Right atrium auricular region (tissue), 2 donors: Measurements from ENCODE around the gene TEX51. TPM values are rescaled to one million over a fixed set of nuclear protein-coding genes. Genes with fewer than 3 reads are reported as not detected.

ENCODE experiments used
- DNase-seq: peaks from one replicate; pipeline ENCODE4 v3.0.0-alpha.2; 2019; ENCODE audit warnings: low spot score
- H3K27ac ChIP-seq, 2 donors: fragments of 200-600 bp; sonication (generic); 1 replicate in 1 of 2; 2 replicates in 1 of 2; pipeline ENCODE4 v1.5.1; 2016 to 2019
- H3K27me3 ChIP-seq, 2 donors: fragments of 200-600 bp; sonication (generic); one replicate each; pipeline versions ENCODE4 v1.5.1 to v1.6.0; 2017 to 2019
- H3K36me3 ChIP-seq: fragments of 200-600 bp; sonication (generic); one replicate; pipeline ENCODE4 v1.5.1; 2016
- H3K4me1 ChIP-seq, 2 donors: fragments of 200-600 bp; sonication (generic); one replicate each; pipeline versions ENCODE4 v1.5.1 to v1.6.0; 2017 to 2019
- H3K4me3 ChIP-seq, 2 donors: fragments of 200-600 bp; sonication (generic); 1 replicate in 1 of 2; 2 replicates in 1 of 2; pipeline ENCODE4 v1.5.1; 2017 to 2019; ENCODE audit warnings: mild to moderate bottlenecking in 1 of 2, moderate library complexity in 1 of 2
- H3K9me3 ChIP-seq, 2 donors: fragments of 200-600 bp; sonication (generic); one replicate each; pipeline ENCODE4 v1.5.1; 2019
- CTCF ChIP-seq, 2 donors: fragments of 200-600 bp; sonication (generic); IDR thresholded peaks; one replicate each; pipeline ENCODE4 v1.5.1; 2019; ENCODE audit warnings: antibody characterized with exemption in 2 of 2
- total RNA-seq, 2 donors: library from RNA; depleted of rRNA; stranded (reverse); fragments of >200 nt; gene quantifications; one replicate each; pipeline ENCODE4 v1.1.0, GENCODE V29; 2016

The TEX51 gene
- total RNA-seq, 2 donors from 2014 or later = not detected

- Histone ChIP-seq H3K27ac (no peak overlapping the region), H3K9me3 (no peaks in the 10 kb centered on the region), H3K4me3 (no peak overlapping the region), H3K27me3 (no peaks in the 10 kb centered on the region), H3K36me3 (no peaks in the 10 kb centered on the region), H3K4me1 (peaks cover 0 to 10% of the 10 kb centered on the region in 2 donors)
- no peak for DNase-seq
- TF ChIP-seq CTCF (IDR thresholded peaks at IDR 0.05) = no peak
Observed at GRCh38 chr2:126886916-126887280, 11.8 kb upstream of the TEX51 start.

- no peak for TF ChIP-seq CTCF (IDR thresholded peaks at IDR 0.05)
- DNase-seq = no peak
- Histone ChIP-seq H3K9me3 (no peaks in the 10 kb centered on the region), H3K4me3 (no peak overlapping the region), H3K4me1 (peaks cover 0 to 10% of the 10 kb centered on the region in 2 donors), H3K27me3 (no peaks in the 10 kb centered on the region), H3K27ac (no peak overlapping the region), H3K36me3 (no peaks in the 10 kb centered on the region)
Observed at GRCh38 chr2:126887506-126887905, 11.2 kb upstream of the TEX51 start.

- no peak for TF ChIP-seq CTCF (IDR thresholded peaks at IDR 0.05)
- H3K27ac ChIP-seq = no peak overlapping the region
- DNase-seq = no peak
- peaks cover 0 to 10% of the 10 kb centered on the region in 2 donors for H3K4me1 ChIP-seq
- no peaks in the 10 kb centered on the region for H3K27me3 ChIP-seq
- no peaks in the 10 kb centered on the region for H3K36me3 ChIP-seq
- no peak overlapping the region for H3K4me3 ChIP-seq
- H3K9me3 ChIP-seq = no peaks in the 10 kb centered on the region
Observed at GRCh38 chr2:126888046-126888445, 10.6 kb upstream of the TEX51 start.

GRCh38 chr2:126889071-126889470 is 9.6 kb upstream of the TEX51 start:
- H3K4me3 ChIP-seq = no peak overlapping the region
- H3K27ac ChIP-seq = no peak overlapping the region
- no peaks in the 10 kb centered on the region for H3K36me3 ChIP-seq
- H3K4me1 ChIP-seq = peaks cover 0 to 10% of the 10 kb centered on the region in 2 donors
- no peak for TF ChIP-seq CTCF (IDR thresholded peaks at IDR 0.05)
- H3K9me3 ChIP-seq = no peaks in the 10 kb centered on the region
- H3K27me3 ChIP-seq = no peaks in the 10 kb centered on the region
- no peak for DNase-seq

GRCh38 chr2:126889496-126890135 is 9.1 kb upstream of the TEX51 start:
- Histone ChIP-seq H3K9me3 (no peaks in the 10 kb centered on the region), H3K4me1 (peaks cover 0 to 10% of the 10 kb centered on the region in 2 donors), H3K36me3 (no peaks in the 10 kb centered on the region), H3K27ac (no peak overlapping the region), H3K27me3 (no peaks in the 10 kb centered on the region), H3K4me3 (no peak overlapping the region)
- TF ChIP-seq CTCF (IDR thresholded peaks at IDR 0.05) = no peak
- DNase-seq = no peak

- Histone ChIP-seq H3K36me3 (no peaks in the 10 kb centered on the region), H3K9me3 (no peaks in the 10 kb centered on the region), H3K4me1 (peaks cover 0 to 10% of the 10 kb centered on the region in 2 donors), H3K4me3 (no peak overlapping the region), H3K27me3 (no peaks in the 10 kb centered on the region), H3K27ac (no peak overlapping the region)
- no peak for DNase-seq
- TF ChIP-seq CTCF (IDR thresholded peaks at IDR 0.05) = no peak
Observed at GRCh38 chr2:126890136-126890510, 8.6 kb upstream of the TEX51 start.
